PC-3 (cell line): ENCODE data around the gene KCNJ5. TPM values are rescaled to one million over a fixed set of nuclear protein-coding genes. Genes with fewer than 3 reads are reported as not detected.

Experiments used
- ATAC-seq: fragments of 200-7000 bp; cut with Tn5 transposase; 2 replicates; pipeline ENCODE4 v1.9.1; 2020; ENCODE audit warnings: mild to moderate bottlenecking, moderate library complexity
- Bru-seq: library from RNA; stranded (reverse); fragments of 400-500 nt; gene quantifications from one replicate; lab custom pipeline; 2021; lab: Mats Ljungman, UMichigan
- BruChase-seq, 2 experiments: library from RNA; stranded (reverse); fragments of 400-500 nt; gene quantifications; one replicate each; lab custom pipeline; 2021; lab: Mats Ljungman, UMichigan
- BruUV-seq: library from RNA; stranded (reverse); fragments of 400-500 nt; replicated peaks from 2 replicates; lab custom pipeline; 2021; lab: Mats Ljungman, UMichigan
- CTCF ChIA-PET: fragments of 300-600 bp; sonication (Branson Sonifier 250); formaldehyde crosslinking; loops from one replicate; lab custom pipeline; 2022; ENCODE audit warnings: antibody characterized with exemption; lab: Charles Lee
- POLR2A ChIA-PET: fragments of 300-600 bp; sonication (Branson Sonifier 250); formaldehyde crosslinking; loops from one replicate; lab custom pipeline; 2022; ENCODE audit warnings: antibody characterized with exemption; ENCODE audit not compliant: unreplicated experiment; lab: Charles Lee
- DNase-seq: peaks from one replicate; pipeline ENCODE4 v3.0.0-alpha.2; 2015
- H2AFZ ChIP-seq: fragments of 300-600 bp; sonication (generic); 2 replicates; pipeline ENCODE4 v1.6.0; 2016; ENCODE audit warnings: antibody characterized with exemption, low read length
- H3F3A ChIP-seq: fragments of 300-600 bp; sonication (generic); one replicate; pipeline ENCODE4 v1.6.0; 2017; ENCODE audit warnings: antibody characterized with exemption, low read length, control low read depth, mild to moderate bottlenecking; ENCODE audit not compliant: unreplicated experiment
- H3K27ac ChIP-seq: fragments of 300-600 bp; sonication (generic); 2 replicates; pipeline ENCODE4 v1.5.1; 2016; ENCODE audit warnings: mild to moderate bottlenecking, low read length
- H3K27me3 ChIP-seq: fragments of 300-600 bp; sonication (generic); 2 replicates; pipeline ENCODE4 v1.6.1; 2016; ENCODE audit warnings: low read length, mixed read lengths
- H3K36me3 ChIP-seq: fragments of 300-600 bp; sonication (generic); 2 replicates; pipeline ENCODE4 v1.6.1; 2016; ENCODE audit warnings: low read depth, mixed run types, low read length, mixed read lengths
- H3K4me1 ChIP-seq: fragments of 300-600 bp; sonication (generic); 2 replicates; pipeline ENCODE4 v1.5.1; 2016; ENCODE audit warnings: low read length; ENCODE audit not compliant: insufficient read depth
- H3K4me2 ChIP-seq: fragments of 300-600 bp; sonication (generic); 2 replicates; pipeline ENCODE4 v1.6.0; 2016; ENCODE audit warnings: low read length
- H3K4me3 ChIP-seq: fragments of 300-600 bp; sonication (generic); 2 replicates; pipeline ENCODE4 v1.5.1; 2016; ENCODE audit warnings: mild to moderate bottlenecking, low read length, mixed read lengths
- H3K79me2 ChIP-seq: fragments of 300-600 bp; sonication (generic); 2 replicates; pipeline ENCODE4 v1.6.1; 2017; ENCODE audit warnings: low read length, mixed read lengths
- H3K9ac ChIP-seq: fragments of 300-600 bp; sonication (generic); 2 replicates; pipeline ENCODE4 v1.6.0; 2016; ENCODE audit warnings: mild to moderate bottlenecking, low read length
- H3K9me2 ChIP-seq: fragments of 300-600 bp; sonication (generic); replicated peaks from 2 replicates; pipeline ENCODE4 v1.6.1; 2016; ENCODE audit warnings: mixed run types, low read length, mixed read lengths
- H3K9me3 ChIP-seq: fragments of 300-600 bp; sonication (generic); 2 replicates; pipeline ENCODE4 v1.6.1; 2016; ENCODE audit warnings: low read length, mixed read lengths
- H4K20me1 ChIP-seq: fragments of 300-600 bp; sonication (generic); 2 replicates; pipeline ENCODE4 v1.6.1; 2016; ENCODE audit warnings: low read length, mixed read lengths
- EZH2 ChIP-seq: fragments of 300-600 bp; sonication (generic); IDR thresholded peaks from one replicate; pipeline ENCODE4 v1.6.1; 2017; ENCODE audit warnings: antibody characterized with exemption, mild to moderate bottlenecking, low read length; ENCODE audit not compliant: unreplicated experiment
- EZH2phosphoT487 ChIP-seq: fragments of 300-600 bp; sonication (generic); IDR thresholded peaks from 2 replicates; pipeline ENCODE4 v1.6.1; 2018; ENCODE audit warnings: mild to moderate bottlenecking, antibody characterized with exemption, low read length, borderline replicate concordance
- intact Hi-C: fragments of 100-400 bp; cut with micrococcal nuclease; formaldehyde crosslinking; loops from 2 replicates; pipeline ENCODE4 v1.9.0; 2023
- long read RNA-seq: library from polyadenylated mRNA; unstranded; transcript quantifications from one replicate; pipeline ENCODE4 v2.0.0, GENCODE V29; 2021; ENCODE audit not compliant: unreplicated experiment
- total RNA-seq: library from RNA; depleted of rRNA; stranded (reverse); fragments of >200 nt; gene quantifications from 2 replicates; pipeline ENCODE4 v1.2.3, GENCODE V29; 2014; rRNA removed
- TF ChIP-seq, protein P1 (sequence below): fragments of 300-600 bp; sonication (generic); conservative IDR thresholded peaks from 2 replicates; pipeline ENCODE4 v1.5.1; 2017; ENCODE audit warnings: antibody characterized with exemption, low read depth, mild to moderate bottlenecking, low read length

KCNJ5 gene
- not detected in 2 replicates for total RNA-seq
- not detected for Bru-seq, nascent RNA
- percentile 5 among the genes with signal in this experiment for BruChase-seq, experiment 1, labeled RNA remaining after a 6-hour chase
- percentile 3 among the genes with signal in this experiment for BruChase-seq, experiment 2, labeled RNA remaining after a 2-hour chase
- long read RNA-seq, partial matches to known transcripts = 0 of 1 reads
- long read RNA-seq, other reads (novel, unspliced or antisense) = 1 of 1 reads

DNA sequence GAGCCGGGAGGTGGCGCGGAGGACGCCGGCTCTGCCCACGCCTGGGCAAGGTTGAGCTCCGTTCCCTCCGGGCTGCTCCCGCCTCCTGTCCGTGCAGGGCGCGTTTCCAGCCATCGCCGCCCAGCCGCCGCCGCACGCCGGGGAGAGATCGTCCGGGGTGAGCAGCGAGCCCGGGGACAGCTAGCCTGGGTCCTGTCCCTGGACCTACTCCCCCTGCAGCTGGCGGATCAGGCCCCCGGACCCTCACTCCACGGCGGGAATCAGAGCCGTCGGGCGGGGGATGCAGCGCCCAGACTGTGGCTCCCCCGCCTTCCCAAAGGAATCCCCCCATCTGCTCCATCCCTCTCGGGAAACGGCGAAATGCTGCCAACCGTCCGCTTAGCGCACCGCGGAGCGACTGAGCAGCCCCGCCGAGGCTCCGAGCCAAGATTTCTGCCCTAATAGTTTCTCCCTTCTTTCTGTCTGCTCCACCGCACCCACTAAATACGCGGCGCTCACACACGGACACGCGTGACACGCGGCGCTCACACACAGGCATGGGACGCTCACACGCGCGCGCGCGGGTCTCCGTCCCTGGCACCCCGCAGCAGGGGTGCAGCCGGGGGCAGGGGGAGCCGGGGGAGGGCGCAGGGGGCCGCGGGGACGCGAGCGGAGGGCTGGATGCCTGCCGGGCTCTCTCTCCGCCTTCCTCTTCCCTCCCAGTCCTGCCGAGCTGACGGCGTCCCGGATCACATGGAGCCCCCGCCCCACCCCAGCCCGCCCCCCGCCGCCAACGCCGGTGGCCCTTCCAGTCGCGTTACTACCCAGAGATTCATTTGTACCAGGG is at the start of gene KCNJ5:
TSS of gene KCNJ5 (plus strand) at position 814 of the 826 bp plus-strand sequence. CDS start 19,918 bp downstream, outside the sequence.
- peak within 1 kb of the TSS; percentile 99 for H3K4me2 ChIP-seq
- H3K27ac ChIP-seq = no peak within 1 kb of the TSS
- DNase-seq (peak; percentile 51), ATAC-seq (peak; percentile 72)
- no peaks in the 10 kb centered on the region for H3F3A ChIP-seq
- no peak within 1 kb of the TSS for H3K9ac ChIP-seq
- ChIA-PET CTCF (interaction anchor here (0.6 to 1.1 kb wide), 3 partner anchors 12 to 66 kb away, joined by 3 to 15 read pairs (median 3); no protein-coding TSS in a partner anchor), POLR2A (no interaction called here)
- H3K4me1 ChIP-seq = peaks cover 5% of the 10 kb centered on the region; the same call in 1 of the 2 replicates
- 0 out of 2 replicates have a peak, but pooled peaks have one; percentile 20 for TF ChIP-seq EZH2phosphoT487
- TF ChIP-seq, protein P1, sequence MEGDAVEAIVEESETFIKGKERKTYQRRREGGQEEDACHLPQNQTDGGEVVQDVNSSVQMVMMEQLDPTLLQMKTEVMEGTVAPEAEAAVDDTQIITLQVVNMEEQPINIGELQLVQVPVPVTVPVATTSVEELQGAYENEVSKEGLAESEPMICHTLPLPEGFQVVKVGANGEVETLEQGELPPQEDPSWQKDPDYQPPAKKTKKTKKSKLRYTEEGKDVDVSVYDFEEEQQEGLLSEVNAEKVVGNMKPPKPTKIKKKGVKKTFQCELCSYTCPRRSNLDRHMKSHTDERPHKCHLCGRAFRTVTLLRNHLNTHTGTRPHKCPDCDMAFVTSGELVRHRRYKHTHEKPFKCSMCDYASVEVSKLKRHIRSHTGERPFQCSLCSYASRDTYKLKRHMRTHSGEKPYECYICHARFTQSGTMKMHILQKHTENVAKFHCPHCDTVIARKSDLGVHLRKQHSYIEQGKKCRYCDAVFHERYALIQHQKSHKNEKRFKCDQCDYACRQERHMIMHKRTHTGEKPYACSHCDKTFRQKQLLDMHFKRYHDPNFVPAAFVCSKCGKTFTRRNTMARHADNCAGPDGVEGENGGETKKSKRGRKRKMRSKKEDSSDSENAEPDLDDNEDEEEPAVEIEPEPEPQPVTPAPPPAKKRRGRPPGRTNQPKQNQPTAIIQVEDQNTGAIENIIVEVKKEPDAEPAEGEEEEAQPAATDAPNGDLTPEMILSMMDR = 0 out of 2 replicates have a peak, but pooled peaks have one; percentile 10
- TF ChIP-seq EZH2 = no peak
- intact Hi-C loops = no loop called here
- H2AFZ ChIP-seq = peak within 1 kb of the TSS; percentile 94
- H3K9me3 ChIP-seq = no peaks in the 10 kb centered on the region
- H3K36me3 ChIP-seq = no peaks in the 10 kb centered on the region
- no peaks in the 10 kb centered on the region for H3K79me2 ChIP-seq
- 0 out of 2 replicates have a peak, but pooled peaks cover 2% of the 10 kb centered on the region for H3K27me3 ChIP-seq
- BruUV-seq = no TSS peak
- no peaks in the 10 kb centered on the region for H4K20me1 ChIP-seq
- H3K9me2 ChIP-seq = no peaks in the 10 kb centered on the region
- peak within 1 kb of the TSS; percentile 77 for H3K4me3 ChIP-seq

- Histone ChIP-seq H3K4me3 (no peak overlapping the region), H3K9me3 (no peaks in the 10 kb centered on the region), H3F3A (no peaks in the 10 kb centered on the region), H3K9ac (no peak overlapping the region), H3K27me3 (peaks cover 22% of the 10 kb centered on the region; the same call in 1 of the 2 replicates), H3K4me1 (no peaks in the 10 kb centered on the region), H3K27ac (no peak overlapping the region), H3K4me2 (no peak overlapping the region), H3K9me2 (no peaks in the 10 kb centered on the region), H4K20me1 (no peaks in the 10 kb centered on the region), H3K79me2 (no peaks in the 10 kb centered on the region), H3K36me3 (no peaks in the 10 kb centered on the region), H2AFZ (no peak overlapping the region)
- intact Hi-C loops = no loop called here
- no peak for DNase-seq
- ATAC-seq = no peak
- ChIA-PET POLR2A (no interaction called here), CTCF (no interaction called here)
- TF ChIP-seq, protein P1 = no peak
- TF ChIP-seq EZH2 (no peak), EZH2phosphoT487 (no peak)
- no TSS peak for BruUV-seq
Observed at GRCh38 chr11:128841461-128842072, 49.6 kb upstream of the KCNJ5 start.
